Caki2 (cell line): ENCODE measurements around the gene CARMIL3. TPM values are rescaled to one million over a fixed set of nuclear protein-coding genes. Genes with fewer than 3 reads are reported as not detected.
"Not testable (repeated sequence)": the region's sequence is repeated elsewhere in the genome, so short reads cannot be mapped to it uniquely, and the experiment has no call there.

Experiments
- DNase-seq: peaks from one replicate; pipeline ENCODE4 v3.0.0-alpha.2; 2015; ENCODE audit warnings: low read depth
- in situ Hi-C: cut with HindIII; loops from 2 replicates; pipeline ENCODE4 v1.10.0; 2016; ENCODE audit warnings: low sequenced_read_pairs, low pct_unique_long_range_greater_than_20kb, mixed read lengths
- total RNA-seq: library from RNA; depleted of rRNA; stranded (reverse); fragments of >200 nt; shearing (Covaris generic); gene quantifications from 2 replicates; pipeline ENCODE4 v1.2.3, GENCODE V29; 2014; ENCODE audit warnings: low replicate concordance; rRNA removed

The CARMIL3 gene, protein sequence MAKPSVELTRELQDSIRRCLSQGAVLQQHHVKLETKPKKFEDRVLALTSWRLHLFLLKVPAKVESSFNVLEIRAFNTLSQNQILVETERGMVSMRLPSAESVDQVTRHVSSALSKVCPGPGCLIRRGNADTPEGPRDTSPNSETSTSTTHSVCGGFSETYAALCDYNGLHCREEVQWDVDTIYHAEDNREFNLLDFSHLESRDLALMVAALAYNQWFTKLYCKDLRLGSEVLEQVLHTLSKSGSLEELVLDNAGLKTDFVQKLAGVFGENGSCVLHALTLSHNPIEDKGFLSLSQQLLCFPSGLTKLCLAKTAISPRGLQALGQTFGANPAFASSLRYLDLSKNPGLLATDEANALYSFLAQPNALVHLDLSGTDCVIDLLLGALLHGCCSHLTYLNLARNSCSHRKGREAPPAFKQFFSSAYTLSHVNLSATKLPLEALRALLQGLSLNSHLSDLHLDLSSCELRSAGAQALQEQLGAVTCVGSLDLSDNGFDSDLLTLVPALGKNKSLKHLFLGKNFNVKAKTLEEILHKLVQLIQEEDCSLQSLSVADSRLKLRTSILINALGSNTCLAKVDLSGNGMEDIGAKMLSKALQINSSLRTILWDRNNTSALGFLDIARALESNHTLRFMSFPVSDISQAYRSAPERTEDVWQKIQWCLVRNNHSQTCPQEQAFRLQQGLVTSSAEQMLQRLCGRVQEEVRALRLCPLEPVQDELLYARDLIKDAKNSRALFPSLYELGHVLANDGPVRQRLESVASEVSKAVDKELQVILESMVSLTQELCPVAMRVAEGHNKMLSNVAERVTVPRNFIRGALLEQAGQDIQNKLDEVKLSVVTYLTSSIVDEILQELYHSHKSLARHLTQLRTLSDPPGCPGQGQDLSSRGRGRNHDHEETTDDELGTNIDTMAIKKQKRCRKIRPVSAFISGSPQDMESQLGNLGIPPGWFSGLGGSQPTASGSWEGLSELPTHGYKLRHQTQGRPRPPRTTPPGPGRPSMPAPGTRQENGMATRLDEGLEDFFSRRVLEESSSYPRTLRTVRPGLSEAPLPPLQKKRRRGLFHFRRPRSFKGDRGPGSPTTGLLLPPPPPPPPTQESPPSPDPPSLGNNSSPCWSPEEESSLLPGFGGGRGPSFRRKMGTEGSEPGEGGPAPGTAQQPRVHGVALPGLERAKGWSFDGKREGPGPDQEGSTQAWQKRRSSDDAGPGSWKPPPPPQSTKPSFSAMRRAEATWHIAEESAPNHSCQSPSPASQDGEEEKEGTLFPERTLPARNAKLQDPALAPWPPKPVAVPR (N-terminal part only)
- 0.26 TPM in 1 of 2 replicates, not detected in the other for total RNA-seq

DNA sequence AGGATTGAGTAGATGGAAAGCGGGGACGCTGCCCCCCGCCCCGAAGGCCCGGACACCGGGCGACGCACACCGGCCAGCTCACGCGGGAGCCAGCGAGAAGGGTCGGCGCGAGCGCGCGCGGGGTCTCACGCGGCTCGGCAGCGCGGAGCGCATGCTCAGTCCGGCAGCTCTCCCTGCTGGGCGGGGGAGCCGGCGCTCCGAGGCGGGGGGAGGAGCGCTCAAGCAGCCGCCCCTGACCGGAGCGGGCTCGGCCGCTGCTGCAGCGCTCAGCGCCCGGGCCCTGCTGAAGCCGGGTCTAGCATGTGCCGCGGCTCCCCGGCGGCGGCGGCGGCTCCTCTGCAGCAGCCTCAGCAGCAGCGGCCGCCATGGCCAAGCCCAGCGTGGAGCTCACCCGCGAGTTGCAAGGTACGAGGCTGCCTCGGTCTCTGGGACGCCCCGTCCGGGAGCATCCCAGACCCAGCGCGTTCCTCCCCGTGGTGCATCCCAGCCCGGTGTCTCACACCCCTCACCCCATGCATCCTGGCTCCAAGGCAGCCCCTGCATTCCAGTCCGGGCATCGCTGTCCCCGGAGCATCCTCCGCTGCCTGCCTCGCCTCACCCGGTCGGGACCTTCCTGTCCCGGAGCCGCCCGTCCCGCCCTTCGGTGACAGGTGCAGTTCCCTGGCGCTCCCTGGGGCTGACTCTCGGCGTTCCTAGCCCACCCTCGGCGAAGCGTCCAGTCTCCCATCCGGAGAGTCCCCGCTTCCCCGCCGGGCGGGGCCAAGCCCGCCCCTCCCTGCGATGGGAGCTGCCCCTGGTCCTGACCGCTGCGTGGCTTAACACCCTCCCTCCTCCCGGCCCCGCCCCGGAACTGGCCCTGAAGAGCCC, at the start of gene CARMIL3:
Gene CARMIL3 (plus strand): TSS at position 221 of the 867 bp plus-strand sequence. CDS start 145 bp downstream, at position 366.
- DNase-seq, result peak; percentile 58
- in situ Hi-C loops, result no loop called here

DNA sequence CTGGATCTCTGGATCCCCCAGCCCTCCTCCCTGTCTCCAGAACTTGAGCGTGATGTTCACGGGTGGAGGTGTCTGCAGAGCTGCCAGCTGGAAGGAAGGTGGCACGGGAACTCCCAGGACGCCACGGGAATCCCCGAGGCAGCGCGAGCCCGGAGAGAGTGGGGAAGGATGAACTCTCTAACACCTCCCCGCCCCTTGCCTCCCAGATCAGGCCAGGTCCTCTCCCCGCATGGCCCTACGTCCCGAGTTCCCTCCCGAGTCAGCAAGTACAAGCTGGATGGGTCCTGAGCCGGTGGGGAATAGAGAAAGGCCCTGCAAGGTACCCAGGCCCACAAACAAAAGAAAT, 45.4 kb upstream of the CARMIL3 start:
- DNase-seq, in situ Hi-C loops: not testable (repeated sequence)

DNA sequence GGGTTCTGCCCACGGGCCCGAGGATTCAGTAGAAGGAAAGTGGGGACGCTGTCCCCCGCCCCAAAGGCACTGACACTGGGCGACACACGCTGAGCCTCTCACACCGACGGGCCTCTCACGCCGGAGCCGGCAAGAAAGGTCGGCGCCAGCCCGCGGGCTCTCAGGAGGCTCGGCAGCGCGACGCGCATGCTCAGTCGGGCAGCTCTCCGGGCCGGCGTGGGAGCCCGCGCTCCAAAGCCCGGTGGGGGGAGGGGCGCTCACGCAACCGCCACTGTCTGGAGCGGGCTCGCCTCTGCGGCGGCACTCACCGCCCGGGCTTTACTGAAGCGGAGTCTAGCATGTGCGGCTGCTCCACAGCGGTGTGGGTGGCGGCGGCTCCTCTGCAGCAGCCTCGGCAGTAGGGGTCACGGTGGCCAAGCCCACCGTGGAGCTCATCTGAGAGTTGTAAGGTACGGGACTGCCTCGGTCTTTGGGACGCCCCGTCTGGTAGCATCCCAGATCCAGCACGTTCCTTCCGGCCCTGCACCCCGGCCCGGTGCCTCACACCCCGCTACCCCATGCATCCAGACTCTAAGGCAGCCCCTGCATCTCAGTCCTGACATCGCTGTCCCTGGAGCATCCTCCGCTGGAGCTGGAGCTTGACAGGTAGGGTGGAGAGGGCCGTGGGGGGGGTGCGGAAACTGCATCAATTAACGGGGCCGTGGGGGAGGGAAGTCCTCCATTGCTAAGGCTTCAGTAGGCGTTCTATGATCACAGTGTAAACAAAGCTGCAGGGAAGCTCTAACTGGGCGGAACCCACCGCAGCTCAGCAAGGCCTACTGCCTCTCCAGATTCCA, 44.8 kb upstream of the CARMIL3 start:
- DNase-seq, in situ Hi-C loops: not testable (repeated sequence)

DNA sequence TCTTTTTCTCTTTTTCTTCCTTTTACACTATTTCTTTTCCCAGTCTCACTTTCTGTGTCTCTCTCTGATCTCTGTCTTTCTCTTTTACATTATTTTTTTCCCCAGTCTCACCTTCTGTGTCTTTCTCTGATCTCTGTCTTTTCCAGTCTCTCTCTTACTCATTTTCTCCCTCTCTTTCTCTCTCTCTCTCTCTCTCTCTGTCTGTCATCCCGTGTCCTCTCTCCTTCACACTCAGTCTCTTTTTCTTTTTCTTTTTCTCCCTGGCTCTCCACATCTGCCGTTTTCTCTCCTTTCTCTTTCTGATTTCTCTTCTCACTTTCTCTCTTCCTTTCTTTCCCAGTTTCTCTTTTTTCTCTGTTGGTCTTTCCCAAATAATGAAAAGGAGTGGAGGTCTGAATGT, 40.8 kb upstream of the CARMIL3 start:
- in situ Hi-C loops, result no loop called here
- DNase-seq, result no peak

DNA sequence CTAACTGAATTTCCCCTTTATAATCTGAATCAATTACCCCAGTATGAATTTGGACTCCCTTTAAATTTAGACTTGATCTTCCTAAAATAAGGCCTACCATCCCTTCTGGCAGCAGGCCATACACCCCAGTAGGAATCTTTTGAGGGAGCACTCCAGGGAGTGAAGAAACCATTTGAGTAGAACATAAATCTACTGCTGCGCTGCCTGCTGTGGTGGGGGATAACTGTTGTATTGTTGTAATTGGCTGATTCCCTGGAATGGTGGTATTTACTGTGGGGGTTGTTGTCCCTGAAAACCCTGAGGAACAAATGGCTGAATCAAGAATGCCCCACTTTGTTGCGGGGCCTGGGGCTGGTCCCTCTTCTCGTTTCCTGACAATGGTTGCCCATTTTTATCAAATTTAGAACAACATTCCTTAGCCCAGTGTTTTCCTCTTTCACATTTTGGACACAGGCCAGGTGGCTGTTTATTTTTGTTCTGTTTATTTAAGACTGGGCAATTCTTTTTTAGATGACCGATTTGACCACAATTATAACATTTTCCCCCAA, 39.0 kb upstream of the CARMIL3 start:
- in situ Hi-C loops, DNase-seq: not testable (repeated sequence)

DNA sequence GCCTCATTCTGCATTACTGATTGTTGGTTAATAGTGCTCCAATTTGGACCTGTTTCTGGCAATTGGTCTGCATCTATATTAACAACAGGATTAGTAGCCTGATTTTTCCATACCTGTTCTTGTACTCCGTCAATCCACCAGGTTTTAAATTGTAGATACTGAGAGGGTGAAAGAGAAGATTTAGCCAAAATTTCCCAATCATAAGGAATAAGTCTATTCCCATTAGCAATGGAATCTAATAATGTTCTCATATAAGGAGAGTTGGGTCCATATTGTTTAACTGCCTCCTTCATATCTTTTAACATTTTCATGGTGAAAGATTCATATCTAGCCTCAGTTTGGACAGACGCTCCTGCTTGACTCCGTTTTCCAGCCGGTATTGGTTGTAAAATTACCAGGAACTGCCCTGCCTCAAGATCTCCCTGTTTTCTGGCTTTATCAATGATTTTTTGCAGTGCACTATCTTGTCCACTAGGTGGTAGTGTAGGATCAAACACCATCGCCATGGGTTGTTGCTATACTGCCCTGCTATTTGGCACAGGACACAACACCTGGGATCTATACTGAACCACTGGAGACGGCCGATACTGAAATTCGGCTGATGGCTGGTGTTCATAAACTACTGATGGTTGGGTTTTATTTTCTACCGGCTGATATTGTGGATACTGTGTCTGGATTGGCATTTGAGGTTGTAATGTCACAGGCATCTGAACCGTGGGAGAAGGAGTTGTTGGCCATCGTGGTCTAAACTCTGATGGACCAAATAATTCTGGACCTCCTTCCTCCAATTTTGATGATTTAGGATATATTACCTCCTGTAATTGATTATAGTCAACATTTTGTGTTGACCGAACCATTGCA, 37.9 kb upstream of the CARMIL3 start:
- DNase-seq, result peak; percentile 51
- in situ Hi-C loops, result no loop called here

DNA sequence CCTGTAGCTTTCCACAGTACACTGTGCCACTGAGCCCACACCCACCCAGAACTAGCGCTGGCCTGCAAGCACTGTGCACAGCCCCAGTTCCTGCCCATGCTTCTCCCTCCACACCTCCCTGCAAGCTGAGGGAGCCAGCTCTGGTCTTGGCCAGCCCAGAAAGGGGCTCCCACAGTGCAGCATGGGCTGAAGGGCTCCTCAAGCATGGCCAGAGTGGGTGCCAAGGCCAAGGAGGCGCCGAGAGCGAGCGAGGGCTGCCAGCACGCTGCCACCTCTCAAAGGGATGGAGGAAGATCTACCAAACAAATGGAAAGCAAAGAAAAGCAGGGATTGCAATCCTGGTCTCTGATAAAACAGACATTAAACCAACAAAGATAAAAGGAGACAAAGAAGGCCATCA, 36.1 kb upstream of the CARMIL3 start:
- in situ Hi-C loops, DNase-seq: not testable (repeated sequence)

DNA sequence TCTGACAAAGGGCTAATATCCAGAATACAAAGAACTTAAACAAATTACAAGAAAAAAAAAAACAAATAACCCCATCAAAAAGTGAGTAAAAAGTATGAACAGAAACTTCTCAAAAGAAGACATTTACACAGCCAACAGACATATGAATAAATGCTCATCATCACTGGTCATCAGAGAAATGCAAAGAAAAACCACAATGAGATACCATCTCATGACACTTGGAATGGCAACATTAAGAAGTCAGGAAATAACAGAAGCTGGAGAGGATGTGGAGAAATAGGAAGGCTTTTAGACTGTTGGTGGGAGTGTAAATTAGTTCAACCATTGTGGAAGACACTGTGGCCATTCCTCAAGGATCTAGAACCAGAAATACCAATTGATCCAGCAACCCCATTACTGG, 32.8 kb upstream of the CARMIL3 start:
- in situ Hi-C loops, DNase-seq: not testable (repeated sequence)

DNA sequence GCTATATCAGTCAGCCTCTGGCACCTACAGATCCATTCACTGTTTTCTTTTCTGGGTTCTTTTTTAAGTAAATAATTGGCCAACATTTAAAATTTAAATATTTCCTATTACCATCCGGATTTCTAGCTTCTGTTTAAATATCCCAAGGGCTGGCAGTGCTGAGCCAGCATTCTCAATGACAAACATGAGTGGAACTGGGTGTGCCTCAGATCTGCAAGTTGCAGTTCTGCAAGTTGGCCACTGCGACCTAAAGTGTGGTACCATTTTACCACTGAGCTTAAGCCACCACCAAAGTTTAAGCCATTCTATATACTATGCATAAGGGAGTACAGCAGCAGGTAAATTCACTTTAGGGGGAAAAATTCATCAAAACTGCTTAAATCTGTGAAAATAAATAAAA, 31.9 kb upstream of the CARMIL3 start:
- in situ Hi-C loops, result not testable (repeated sequence)
- DNase-seq, result peak; percentile 12

DNA sequence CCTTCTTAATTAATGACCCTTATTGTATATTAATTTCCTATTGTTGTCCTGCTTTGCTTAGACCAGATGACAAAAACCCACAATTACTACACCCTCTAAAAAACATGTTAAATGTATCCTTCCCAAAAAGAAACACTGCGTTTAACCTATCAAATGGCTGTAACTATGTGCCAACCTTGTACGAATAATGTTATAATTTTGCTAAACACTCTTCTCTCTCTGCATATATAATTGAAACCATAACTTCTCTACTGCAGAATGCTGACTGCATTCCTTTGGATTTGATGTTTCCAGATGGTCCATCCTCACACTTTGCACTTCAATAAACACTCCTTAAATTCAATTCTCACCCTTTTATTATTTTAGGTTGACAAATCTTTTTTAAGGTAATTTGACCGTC, 31.3 kb upstream of the CARMIL3 start:
- in situ Hi-C loops, DNase-seq: not testable (repeated sequence)

DNA sequence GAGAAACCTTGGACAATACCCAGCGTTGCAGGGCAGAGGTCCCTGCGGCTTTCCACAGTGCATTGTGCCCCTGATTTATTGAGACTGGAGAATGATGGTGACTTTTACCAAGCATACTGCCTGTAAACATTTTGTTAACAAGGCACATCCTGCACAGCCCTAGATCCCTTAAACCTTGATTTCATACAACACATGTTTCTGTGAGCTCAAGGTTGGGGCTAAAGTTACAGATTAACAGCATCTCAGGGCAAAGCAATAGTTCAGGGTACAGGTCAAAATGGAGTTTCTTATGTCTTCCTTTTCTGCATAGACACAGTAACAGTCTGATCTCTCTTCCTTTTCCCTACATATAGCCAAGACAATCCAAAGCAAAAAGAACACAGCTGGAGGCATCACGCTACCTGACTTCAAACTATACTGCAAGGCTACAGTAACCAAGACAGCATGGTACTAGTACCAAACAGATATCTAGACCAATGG, 26.8 kb upstream of the CARMIL3 start:
- DNase-seq, in situ Hi-C loops: not testable (repeated sequence)

DNA sequence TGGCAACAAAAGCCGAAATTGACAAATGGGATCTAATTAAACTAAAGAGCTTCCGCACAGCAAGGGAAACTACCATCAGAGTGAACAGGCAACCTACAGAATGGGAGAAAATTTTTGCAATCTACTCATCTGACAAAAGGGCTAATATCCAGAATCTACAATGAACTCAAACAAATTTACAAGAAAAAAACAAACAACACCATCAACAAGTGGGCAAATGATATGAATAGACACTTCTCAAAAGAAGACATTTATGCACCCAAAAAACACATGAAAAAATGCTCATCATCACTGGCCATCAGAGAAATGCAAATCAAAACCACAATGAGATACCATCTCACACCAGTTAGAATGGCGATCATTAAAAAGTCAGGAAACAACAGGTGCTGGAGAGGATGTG, 22.1 kb upstream of the CARMIL3 start:
- in situ Hi-C loops, DNase-seq: not testable (repeated sequence)

DNA sequence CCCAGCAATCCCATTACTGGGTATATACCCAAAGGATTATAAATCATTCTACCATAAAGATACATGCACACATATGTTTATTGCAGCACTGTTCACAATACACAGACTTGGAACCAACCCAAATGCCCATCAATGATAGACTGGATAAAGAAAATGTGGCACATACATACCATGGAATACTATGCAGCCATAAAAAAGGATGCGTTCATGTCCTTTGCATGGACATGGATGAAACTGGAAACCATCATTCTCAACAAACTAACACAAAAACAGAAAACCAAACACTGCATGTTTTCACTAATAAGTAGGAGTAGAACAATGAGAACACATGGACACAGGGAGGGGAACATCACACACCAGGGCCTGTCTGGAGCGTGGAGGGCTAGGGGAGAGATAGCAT, 20.5 kb upstream of the CARMIL3 start:
- in situ Hi-C loops, DNase-seq: not testable (repeated sequence)

DNA sequence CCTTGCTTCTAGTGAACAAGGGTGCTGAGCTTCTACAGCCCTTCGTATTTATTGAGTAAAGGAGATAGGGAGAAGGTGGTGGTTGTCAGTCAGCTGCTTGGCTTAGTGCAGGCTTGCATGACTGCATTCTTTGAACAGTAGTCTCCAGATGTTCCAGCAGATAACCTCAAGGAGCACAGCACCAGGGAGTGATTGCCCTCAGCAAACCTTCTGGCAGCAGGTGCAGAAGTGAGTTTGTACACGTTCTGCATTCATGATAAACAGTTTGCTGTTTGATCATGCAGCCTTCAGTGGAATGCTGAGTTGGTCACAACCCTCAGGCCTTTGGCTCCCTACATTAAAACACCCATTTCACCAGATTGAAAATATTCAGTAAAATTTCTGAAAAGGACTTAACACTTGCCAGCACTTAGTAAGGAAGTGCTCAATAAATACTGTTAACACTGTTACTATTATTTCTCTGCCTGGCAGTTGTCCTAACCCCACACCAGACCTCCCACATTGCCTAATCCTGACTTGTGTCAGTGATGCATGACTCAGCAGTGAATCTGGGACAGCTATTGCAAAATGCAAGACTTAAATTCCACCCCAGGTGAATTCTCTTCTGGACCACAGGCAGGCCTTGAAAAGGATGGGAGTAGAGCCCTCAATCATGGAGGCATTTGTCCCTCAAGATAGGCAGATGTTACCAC, 18.9 kb upstream of the CARMIL3 start:
- DNase-seq, result no peak
- in situ Hi-C loops, result no loop called here

DNA sequence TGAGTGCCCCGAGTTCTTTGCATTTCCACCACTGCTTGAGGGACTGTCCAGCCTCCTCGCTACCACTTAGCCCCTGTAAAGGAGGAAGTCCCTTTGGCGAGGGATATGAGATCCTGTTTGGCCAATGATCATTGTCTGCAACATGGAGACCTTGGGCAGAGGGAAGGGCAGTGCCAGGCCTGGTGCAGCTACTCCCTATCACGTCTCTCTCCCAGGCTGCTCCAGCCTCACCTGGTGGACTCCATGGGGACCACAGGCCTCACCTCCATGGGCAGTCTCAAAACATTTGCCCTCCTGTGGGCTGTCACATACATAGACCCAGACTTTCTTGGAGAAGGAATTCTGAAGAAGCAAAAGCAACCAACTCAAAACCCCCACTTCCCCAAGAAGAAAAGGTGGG, 16.0 kb upstream of the CARMIL3 start:
- in situ Hi-C loops, DNase-seq: not testable (repeated sequence)
